MCF 10A (cell line): Measurements from ENCODE around the gene DDX3X. TPM values are rescaled to one million over a fixed set of nuclear protein-coding genes. Genes with fewer than 3 reads are reported as not detected.
A peak's percentile ranks its signal among the peaks of the same experiment; 100 is the strongest.
"Not testable (repeated sequence)": the region's sequence is repeated elsewhere in the genome, so short reads cannot be mapped to it uniquely, and the experiment has no call there.

ENCODE experiments used
- BruUV-seq: library from RNA; stranded (reverse); fragments of 400-500 nt; replicated peaks from 2 replicates; lab custom pipeline; 2021; lab: Mats Ljungman, UMichigan
- CTCF ChIA-PET: fragments of 300-600 bp; sonication (Branson Sonifier 250); formaldehyde crosslinking; extraction: SDS; loops from one replicate; lab custom pipeline; 2021; ENCODE audit warnings: antibody characterized with exemption, inconsistent platforms; lab: Yijun Ruan, JAX
- POLR2A ChIA-PET: fragments of 300-600, 350-650 bp; sonication (Branson Sonifier 250); formaldehyde crosslinking; extraction: SDS; loops from one replicate; lab custom pipeline; 2020; ENCODE audit warnings: antibody characterized with exemption, inconsistent platforms; lab: Yijun Ruan, JAX
- DNase-seq: peaks from one replicate; pipeline ENCODE4 v3.0.0-alpha.2; 2018; ENCODE audit not compliant: unreplicated experiment
- H3K27ac Mint-ChIP-seq: one replicate; pipeline ENCODE4 v1.8.0; 2022; ENCODE audit warnings: mild to moderate bottlenecking, low read depth, mixed read lengths; ENCODE audit not compliant: unreplicated experiment
- H3K27me3 Mint-ChIP-seq: one replicate; pipeline ENCODE4 v1.8.0; 2022; ENCODE audit warnings: mixed read lengths; ENCODE audit not compliant: insufficient read depth, unreplicated experiment
- H3K36me3 Mint-ChIP-seq: one replicate; pipeline ENCODE4 v1.8.0; 2022; ENCODE audit warnings: mild to moderate bottlenecking, moderate library complexity, mixed read lengths; ENCODE audit not compliant: insufficient read depth, unreplicated experiment
- H3K4me1 Mint-ChIP-seq: one replicate; pipeline ENCODE4 v1.8.0; 2022; ENCODE audit warnings: mixed read lengths; ENCODE audit not compliant: insufficient read depth, unreplicated experiment
- H3K4me3 Mint-ChIP-seq: one replicate; pipeline ENCODE4 v1.8.0; 2022; ENCODE audit warnings: mild to moderate bottlenecking, moderate library complexity, mixed read lengths; ENCODE audit not compliant: unreplicated experiment
- H3K9me3 Mint-ChIP-seq: one replicate; pipeline ENCODE4 v1.8.0; 2022; ENCODE audit warnings: mixed read lengths; ENCODE audit not compliant: unreplicated experiment
- intact Hi-C: fragments of 100-400 bp; cut with micrococcal nuclease; formaldehyde crosslinking; loops from 2 replicates; pipeline ENCODE4 v1.14.1; 2022
- total RNA-seq: library from RNA; stranded (reverse); gene quantifications from 2 replicates; pipeline ENCODE4 v1.2.3, GENCODE V29; 2022
- TF ChIP-seq, protein P1 (sequence below): fragments of 200-600 bp; IDR thresholded peaks from one replicate; pipeline ENCODE4 v1.8.0; 2022; ENCODE audit warnings: antibody characterized with exemption, mild to moderate bottlenecking; ENCODE audit not compliant: unreplicated experiment

Gene DDX3X
- total RNA-seq, 1 experiment from 2014 or later = 290 TPM

DNA sequence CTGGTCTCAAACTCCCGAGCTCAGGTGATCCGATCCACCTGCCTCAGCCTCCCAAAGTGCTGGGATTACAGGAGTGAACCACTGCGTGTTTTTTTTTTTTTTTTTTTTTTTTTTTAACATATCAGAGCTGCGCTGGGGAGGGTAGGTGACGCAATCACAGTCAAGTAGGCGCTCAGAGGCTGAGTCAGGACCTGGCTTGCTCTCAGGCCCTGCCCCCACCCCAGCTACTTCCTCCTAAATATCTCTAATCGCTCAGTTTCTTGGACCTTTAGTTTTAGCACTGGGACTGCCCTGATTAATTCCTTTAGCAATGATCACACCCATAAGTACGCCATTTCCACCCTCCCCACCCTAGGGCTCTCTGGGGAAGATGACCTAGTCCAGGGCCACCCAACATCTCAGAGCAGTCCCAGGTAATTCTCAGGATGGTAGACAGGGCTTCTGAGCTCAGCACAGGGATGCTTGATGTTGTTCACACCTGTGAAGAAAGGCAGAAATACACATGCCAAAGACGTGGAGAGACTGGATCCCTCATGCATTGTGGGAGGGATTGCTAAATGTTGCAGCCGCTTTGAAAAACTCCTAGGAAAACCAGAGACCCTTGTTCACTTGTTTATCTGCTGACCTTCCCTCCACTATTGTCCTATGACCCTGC lies 50.2 kb downstream of the DDX3X start:
- TF ChIP-seq, protein P1, sequence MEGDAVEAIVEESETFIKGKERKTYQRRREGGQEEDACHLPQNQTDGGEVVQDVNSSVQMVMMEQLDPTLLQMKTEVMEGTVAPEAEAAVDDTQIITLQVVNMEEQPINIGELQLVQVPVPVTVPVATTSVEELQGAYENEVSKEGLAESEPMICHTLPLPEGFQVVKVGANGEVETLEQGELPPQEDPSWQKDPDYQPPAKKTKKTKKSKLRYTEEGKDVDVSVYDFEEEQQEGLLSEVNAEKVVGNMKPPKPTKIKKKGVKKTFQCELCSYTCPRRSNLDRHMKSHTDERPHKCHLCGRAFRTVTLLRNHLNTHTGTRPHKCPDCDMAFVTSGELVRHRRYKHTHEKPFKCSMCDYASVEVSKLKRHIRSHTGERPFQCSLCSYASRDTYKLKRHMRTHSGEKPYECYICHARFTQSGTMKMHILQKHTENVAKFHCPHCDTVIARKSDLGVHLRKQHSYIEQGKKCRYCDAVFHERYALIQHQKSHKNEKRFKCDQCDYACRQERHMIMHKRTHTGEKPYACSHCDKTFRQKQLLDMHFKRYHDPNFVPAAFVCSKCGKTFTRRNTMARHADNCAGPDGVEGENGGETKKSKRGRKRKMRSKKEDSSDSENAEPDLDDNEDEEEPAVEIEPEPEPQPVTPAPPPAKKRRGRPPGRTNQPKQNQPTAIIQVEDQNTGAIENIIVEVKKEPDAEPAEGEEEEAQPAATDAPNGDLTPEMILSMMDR = no peak
- peak; percentile 91 for DNase-seq
- POLR2A ChIA-PET = interaction anchor here (0.7 to 3.0 kb wide), 4 partner anchors 47 to 386 kb away, joined by 3 to 28 read pairs (median 4); no protein-coding TSS in a partner anchor
- H3K27me3 Mint-ChIP-seq = no peaks in the 10 kb centered on the region
- no peak overlapping the region for H3K4me3 Mint-ChIP-seq
- no peaks in the 10 kb centered on the region for H3K36me3 Mint-ChIP-seq
- intact Hi-C loops = loop anchor here (5.0 kb wide), 1 partner anchor 47 kb away; no protein-coding TSS in a partner anchor
- H3K9me3 Mint-ChIP-seq = no peaks in the 10 kb centered on the region
- CTCF ChIA-PET = interaction anchor here (0.5 to 0.9 kb wide), 5 partner anchors 15 to 182 kb away, joined by 3 to 4 read pairs (median 3); no protein-coding TSS in a partner anchor
- peak overlapping the region; percentile 63 for H3K27ac Mint-ChIP-seq
- peaks cover 20% of the 10 kb centered on the region for H3K4me1 Mint-ChIP-seq
- no TSS peak for BruUV-seq

DNA sequence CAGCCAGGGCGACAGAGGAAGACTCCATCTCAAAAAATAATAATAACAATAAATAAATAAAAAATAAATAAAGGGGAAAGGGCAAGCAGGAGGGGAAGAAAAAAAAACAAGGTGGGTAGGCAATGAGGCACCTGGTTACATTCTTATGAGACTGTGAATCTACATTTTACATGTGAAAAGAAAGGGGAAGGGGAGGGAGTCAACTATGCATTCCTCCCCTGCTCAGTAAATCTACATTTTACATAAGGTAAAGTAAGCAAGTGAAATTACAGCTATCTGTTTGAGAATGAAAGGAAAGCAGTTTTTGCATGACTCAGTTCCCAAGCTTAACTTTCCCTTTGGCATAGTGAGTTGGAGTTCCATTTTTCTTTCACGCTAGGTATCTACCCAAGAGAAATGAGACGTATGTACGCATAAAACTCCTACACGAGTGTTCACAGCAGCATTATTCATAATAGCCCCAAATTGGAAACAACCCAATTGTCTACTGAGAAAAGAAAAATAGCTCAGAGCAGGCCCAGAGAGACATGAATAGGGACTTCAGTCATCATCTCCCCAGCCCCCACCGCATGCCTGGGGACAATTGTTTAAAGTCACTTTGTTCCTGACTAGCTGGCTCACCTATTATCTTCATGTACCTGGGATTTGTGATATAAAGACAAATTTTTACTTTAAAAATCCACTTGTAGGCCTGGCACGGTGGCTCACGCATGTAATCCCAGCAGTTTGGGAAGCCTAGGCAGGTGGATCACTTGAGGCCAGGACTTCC lies 52.4 kb downstream of the DDX3X start:
- Mint-ChIP-seq H3K4me3 (no peak overlapping the region), H3K27ac (no peak overlapping the region), H3K27me3 (no peaks in the 10 kb centered on the region), H3K9me3 (no peaks in the 10 kb centered on the region), H3K4me1 (peaks cover 20% of the 10 kb centered on the region), H3K36me3 (no peaks in the 10 kb centered on the region)
- CTCF ChIA-PET = interaction anchor here (0.6 kb wide), 2 partner anchors 63 to 1787 kb away, joined by 3 to 4 read pairs; no protein-coding TSS in a partner anchor
- POLR2A ChIA-PET = interaction anchor here (1.2 to 1.8 kb wide), 3 partner anchors 35 to 53 kb away, joined by 3 to 7 read pairs (median 6); no protein-coding TSS in a partner anchor
- no TSS peak for BruUV-seq
- TF ChIP-seq, protein P1 = no peak
- DNase-seq = peak; percentile 6
- intact Hi-C loops = no loop called here

DNA sequence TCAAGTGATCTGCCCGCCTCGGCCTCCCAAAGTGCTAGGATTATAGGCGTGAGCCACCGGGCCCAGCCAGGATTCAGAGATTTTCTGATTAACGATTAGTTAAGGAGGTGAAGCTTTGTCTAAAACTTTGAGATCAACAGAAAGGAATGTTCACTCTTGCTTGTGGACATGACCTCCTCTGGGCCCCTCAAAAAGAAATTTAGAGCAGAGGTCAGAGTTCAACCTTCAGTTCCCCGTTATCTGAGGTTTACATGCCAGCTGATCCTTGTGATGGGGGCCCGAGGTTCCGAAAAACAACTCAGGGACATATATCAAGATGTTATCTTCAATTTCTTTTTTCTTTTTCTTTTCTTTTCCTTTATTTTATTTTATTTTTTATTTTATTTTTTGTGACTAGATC lies 54.6 kb downstream of the DDX3X start:
- CTCF ChIA-PET = no interaction called here
- TF ChIP-seq, protein P1 = no peak
- POLR2A ChIA-PET = no interaction called here
- no peak for DNase-seq
- intact Hi-C loops = no loop called here
- no peaks in the 10 kb centered on the region for H3K36me3 Mint-ChIP-seq
- H3K4me3 Mint-ChIP-seq = no peak overlapping the region
- no peak overlapping the region for H3K27ac Mint-ChIP-seq
- BruUV-seq = no TSS peak
- no peaks in the 10 kb centered on the region for H3K27me3 Mint-ChIP-seq
- H3K4me1 Mint-ChIP-seq = peaks cover 7% of the 10 kb centered on the region
- H3K9me3 Mint-ChIP-seq = no peaks in the 10 kb centered on the region

DNA sequence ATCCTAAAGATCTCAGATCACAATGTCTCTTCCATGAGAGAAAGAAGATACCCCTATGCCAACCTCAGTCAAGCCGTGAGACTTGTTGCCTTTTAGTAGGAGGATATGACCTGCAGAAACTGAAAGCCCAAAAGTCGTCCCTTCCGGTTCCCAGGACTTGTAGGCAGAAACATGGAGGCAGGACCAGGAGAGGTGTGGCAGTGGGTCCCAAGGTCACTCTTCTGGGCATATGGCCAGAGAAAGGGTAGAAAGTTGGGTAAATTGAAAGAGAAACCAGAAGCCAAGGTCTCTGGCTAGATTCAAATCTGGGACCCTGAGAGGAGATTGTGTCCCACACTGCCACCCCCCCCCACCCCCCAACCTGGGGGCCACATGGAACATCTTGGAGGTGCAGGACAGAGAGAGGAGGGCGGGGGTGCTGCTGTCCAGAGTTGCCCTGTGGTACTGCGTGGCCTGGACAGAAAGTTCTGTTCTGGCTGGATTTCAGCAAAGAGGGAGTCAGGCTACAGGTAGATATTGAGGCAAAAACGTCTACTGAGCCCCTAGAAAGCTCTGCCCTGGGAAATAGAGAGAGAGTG lies 55.4 kb downstream of the DDX3X start:
- H3K27ac Mint-ChIP-seq = no peak overlapping the region
- H3K4me1 Mint-ChIP-seq = peaks cover 2% of the 10 kb centered on the region
- intact Hi-C loops = no loop called here

DNA sequence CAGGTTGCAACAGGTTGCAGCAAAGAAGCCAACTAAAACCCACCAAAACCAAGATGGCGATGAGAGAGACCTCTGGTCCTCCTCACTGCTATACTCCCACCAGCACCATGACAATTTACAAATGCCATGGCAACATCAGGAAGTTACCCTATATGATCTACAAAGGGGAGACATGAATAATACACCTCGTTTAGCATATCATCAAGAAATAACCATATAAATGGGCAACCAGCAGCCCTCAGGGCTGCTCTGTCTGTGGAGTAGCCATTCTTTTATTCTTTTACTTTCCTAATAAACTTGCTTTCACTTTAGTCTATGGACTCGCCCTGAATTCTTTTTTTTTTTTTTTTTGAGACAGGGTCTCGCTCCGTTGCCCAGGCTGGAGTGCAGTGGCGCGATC lies 56.6 kb downstream of the DDX3X start:
- BruUV-seq = not testable (repeated sequence)

More for the DNA sequence above, 55.4 kb downstream of the DDX3X start:
- Mint-ChIP-seq H3K4me3 (no peak overlapping the region), H3K27me3 (no peaks in the 10 kb centered on the region), H3K9me3 (no peaks in the 10 kb centered on the region), H3K36me3 (no peaks in the 10 kb centered on the region)
- no TSS peak for BruUV-seq
- ChIA-PET CTCF (no interaction called here), POLR2A (interaction anchor here (0.6 kb wide), 1 partner anchor 53 kb away, joined by 4 read pairs; no protein-coding TSS in a partner anchor)
- no peak for DNase-seq
- TF ChIP-seq, protein P1 = no peak

More for the DNA sequence above, 56.6 kb downstream of the DDX3X start:
- H3K4me3 Mint-ChIP-seq, H3K4me1 Mint-ChIP-seq, DNase-seq, H3K27me3 Mint-ChIP-seq, CTCF ChIA-PET, intact Hi-C loops, H3K27ac Mint-ChIP-seq, H3K36me3 Mint-ChIP-seq, H3K9me3 Mint-ChIP-seq: not testable (repeated sequence)
- POLR2A ChIA-PET = interaction anchor here (1.4 to 2.0 kb wide), 4 partner anchors 8 to 101 kb away, joined by 3 to 9 read pairs (median 7); no protein-coding TSS in a partner anchor
